Upper lobe of right lung (tissue), 1 donor: ENCODE results near the gene LMBR1. TPM values are rescaled to one million over a fixed set of nuclear protein-coding genes. Genes with fewer than 3 reads are reported as not detected.
A peak's percentile ranks its signal among the peaks of the same experiment; 100 is the strongest.
"Not testable (repeated sequence)": the region's sequence is repeated elsewhere in the genome, so short reads cannot be mapped to it uniquely, and the experiment has no call there.

ENCODE experiments used
- ATAC-seq: fragments of 200-7000 bp; cut with Tn5 transposase; one replicate; pipeline ENCODE4 v1.9.1; 2020; ENCODE audit warnings: mild to moderate bottlenecking, moderate library complexity
- DNase-seq: peaks from one replicate; pipeline ENCODE4 v3.0.0-alpha.2; 2020
- H3K27ac ChIP-seq: fragments of 200-600 bp; one replicate; pipeline ENCODE4 v1.8.0; 2022
- H3K27me3 ChIP-seq: fragments of 200-600 bp; one replicate; pipeline ENCODE4 v1.8.0; 2022; ENCODE audit warnings: mild to moderate bottlenecking
- H3K36me3 ChIP-seq: fragments of 200-600 bp; one replicate; pipeline ENCODE4 v1.8.0; 2022
- H3K4me1 ChIP-seq: fragments of 200-600 bp; one replicate; pipeline ENCODE4 v1.8.0; 2022
- H3K4me3 ChIP-seq: fragments of 200-600 bp; one replicate; pipeline ENCODE4 v1.8.0; 2022; ENCODE audit warnings: mild to moderate bottlenecking
- H3K9me3 ChIP-seq: fragments of 200-600 bp; one replicate; pipeline ENCODE4 v1.8.0; 2022
- intact Hi-C: fragments of 100-400 bp; cut with DNase I; formaldehyde crosslinking; loops from one replicate; pipeline ENCODE4 v1.11.0; 2022
- total RNA-seq: library from RNA; stranded (reverse); fragmentation: NEBNext Ultra II Directional; extraction: Animal tissue kit (Norgen Biotek cat#: 25700); gene quantifications from one replicate; pipeline ENCODE4 v1.2.1, GENCODE V29; 2021
- TF ChIP-seq, protein P1 (sequence below): fragments of 200-600 bp; IDR thresholded peaks from one replicate; pipeline ENCODE4 v1.8.0; 2022; ENCODE audit warnings: antibody characterized with exemption
- donor health status: DM: no; HTN: yes; CAD: no; lungs with severe emphysema.

Gene LMBR1
- total RNA-seq, 1 donor from 2014 or later = 70.5 TPM

DNA sequence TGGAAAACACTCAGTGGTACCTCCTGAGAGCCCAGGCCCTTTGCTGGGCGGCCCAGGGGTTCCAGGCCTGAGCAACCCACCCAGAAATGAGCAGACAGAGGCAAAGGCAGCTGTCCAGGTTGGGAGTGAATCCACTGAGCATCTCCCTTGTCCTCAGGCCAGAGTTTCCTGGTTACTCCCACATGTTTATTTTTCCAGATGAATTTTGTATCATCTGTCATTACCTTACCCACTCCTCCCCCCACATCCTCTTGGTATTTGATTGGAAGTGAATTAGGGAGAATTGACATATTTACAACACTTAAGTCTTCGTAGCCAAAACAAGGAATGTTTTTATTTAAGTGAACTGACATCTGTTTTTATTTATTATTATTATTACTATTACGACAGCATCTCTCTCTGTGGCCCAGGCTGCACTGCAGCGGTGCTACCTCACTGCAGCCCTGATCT is 13.2 kb upstream of the LMBR1 start:
- Histone ChIP-seq H3K27me3 (no peaks in the 10 kb centered on the region), H3K9me3 (no peaks in the 10 kb centered on the region), H3K4me3 (no peak overlapping the region), H3K36me3 (no peaks in the 10 kb centered on the region), H3K4me1 (no peaks in the 10 kb centered on the region), H3K27ac (no peak overlapping the region)
- DNase-seq = no peak
- ATAC-seq = no peak
- intact Hi-C loops = no loop called here
- TF ChIP-seq, protein P1, sequence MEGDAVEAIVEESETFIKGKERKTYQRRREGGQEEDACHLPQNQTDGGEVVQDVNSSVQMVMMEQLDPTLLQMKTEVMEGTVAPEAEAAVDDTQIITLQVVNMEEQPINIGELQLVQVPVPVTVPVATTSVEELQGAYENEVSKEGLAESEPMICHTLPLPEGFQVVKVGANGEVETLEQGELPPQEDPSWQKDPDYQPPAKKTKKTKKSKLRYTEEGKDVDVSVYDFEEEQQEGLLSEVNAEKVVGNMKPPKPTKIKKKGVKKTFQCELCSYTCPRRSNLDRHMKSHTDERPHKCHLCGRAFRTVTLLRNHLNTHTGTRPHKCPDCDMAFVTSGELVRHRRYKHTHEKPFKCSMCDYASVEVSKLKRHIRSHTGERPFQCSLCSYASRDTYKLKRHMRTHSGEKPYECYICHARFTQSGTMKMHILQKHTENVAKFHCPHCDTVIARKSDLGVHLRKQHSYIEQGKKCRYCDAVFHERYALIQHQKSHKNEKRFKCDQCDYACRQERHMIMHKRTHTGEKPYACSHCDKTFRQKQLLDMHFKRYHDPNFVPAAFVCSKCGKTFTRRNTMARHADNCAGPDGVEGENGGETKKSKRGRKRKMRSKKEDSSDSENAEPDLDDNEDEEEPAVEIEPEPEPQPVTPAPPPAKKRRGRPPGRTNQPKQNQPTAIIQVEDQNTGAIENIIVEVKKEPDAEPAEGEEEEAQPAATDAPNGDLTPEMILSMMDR = no peak

DNA sequence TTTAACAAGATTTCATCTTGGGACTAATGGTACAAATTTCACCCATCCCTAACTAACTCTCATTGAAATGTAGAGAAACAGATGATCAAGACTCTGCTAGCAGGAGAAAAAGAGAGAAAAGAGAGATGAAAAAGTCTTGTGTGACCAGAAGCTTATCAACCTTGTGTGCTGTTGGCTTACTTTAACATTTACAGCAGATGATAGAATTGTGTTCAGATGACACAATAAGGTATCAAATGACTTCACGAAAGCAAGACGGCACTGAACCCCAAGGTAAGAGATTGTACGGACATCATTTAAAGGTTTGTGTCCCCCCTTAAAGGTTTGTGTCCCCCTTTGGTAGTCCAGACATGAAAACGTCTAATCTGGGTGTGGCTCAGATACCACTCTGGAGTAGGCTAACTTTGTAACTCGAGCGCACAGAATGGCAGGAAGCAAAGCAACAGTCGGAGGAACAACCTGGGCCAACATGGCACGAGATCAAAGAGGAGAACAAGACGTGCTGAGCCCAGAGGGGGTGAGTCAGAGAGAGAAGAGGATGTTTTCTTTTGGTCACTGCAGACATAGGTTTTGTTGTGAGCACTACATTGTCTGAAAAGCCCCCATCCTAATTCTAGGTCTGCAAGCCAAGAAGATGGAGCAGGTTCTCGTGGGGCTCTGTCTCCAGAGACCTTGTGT is 10.4 kb upstream of the LMBR1 start:
- Histone ChIP-seq H3K4me3 (no peak overlapping the region), H3K36me3 (no peaks in the 10 kb centered on the region), H3K9me3 (no peaks in the 10 kb centered on the region), H3K4me1 (no peaks in the 10 kb centered on the region), H3K27me3 (no peaks in the 10 kb centered on the region), H3K27ac (peak overlapping the region; percentile 37)
- ATAC-seq = peak; percentile 63
- no peak for DNase-seq
- intact Hi-C loops = no loop called here
- TF ChIP-seq, protein P1 = no peak

- H3K9me3 ChIP-seq, ATAC-seq, H3K4me1 ChIP-seq, DNase-seq, intact Hi-C loops, H3K27me3 ChIP-seq, H3K36me3 ChIP-seq, H3K4me3 ChIP-seq, H3K27ac ChIP-seq: not testable (repeated sequence)
Measured at GRCh38 chr7:156900093-156900492, 7.1 kb upstream of the LMBR1 start.

- H3K4me3 ChIP-seq = no peak overlapping the region
- TF ChIP-seq, protein P1 = no peak
- DNase-seq (no peak), ATAC-seq (peak; percentile 52)
- H3K36me3 ChIP-seq = no peaks in the 10 kb centered on the region
- intact Hi-C loops = no loop called here
- H3K27ac ChIP-seq = no peak overlapping the region
- H3K9me3 ChIP-seq = no peaks in the 10 kb centered on the region
- peaks cover 14% of the 10 kb centered on the region for H3K4me1 ChIP-seq
- H3K27me3 ChIP-seq = no peaks in the 10 kb centered on the region
Measured at GRCh38 chr7:156898938-156899337, 6.0 kb upstream of the LMBR1 start.

DNA sequence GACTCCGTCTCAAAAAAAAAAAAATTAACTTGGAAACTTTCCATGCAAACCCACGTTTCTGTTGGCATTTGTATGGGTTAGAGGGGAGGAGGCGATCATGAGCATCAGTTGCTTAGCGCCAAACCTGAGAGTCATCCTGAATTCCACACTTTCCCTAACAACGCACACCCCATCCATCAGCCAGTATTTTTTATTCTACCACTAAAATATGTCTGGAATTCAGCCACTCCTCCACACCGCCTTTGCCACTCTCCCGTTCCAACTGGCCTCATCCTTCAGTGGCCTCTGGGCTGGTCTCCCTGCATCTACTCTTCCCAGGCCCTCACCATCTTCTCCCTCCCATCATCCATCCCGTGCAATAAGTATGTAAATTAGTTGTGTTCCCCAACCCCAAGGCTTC is 4.7 kb upstream of the LMBR1 start:
- Histone ChIP-seq H3K4me1 (peaks cover 19% of the 10 kb centered on the region), H3K27me3 (no peaks in the 10 kb centered on the region), H3K27ac (no peak overlapping the region), H3K36me3 (no peaks in the 10 kb centered on the region), H3K9me3 (no peaks in the 10 kb centered on the region), H3K4me3 (no peak overlapping the region)
- intact Hi-C loops = no loop called here
- TF ChIP-seq, protein P1 = no peak
- ATAC-seq (no peak), DNase-seq (no peak)

GRCh38 chr7:156896388-156897022 is 3.5 kb upstream of the LMBR1 start:
- no peaks in the 10 kb centered on the region for H3K36me3 ChIP-seq
- H3K27ac ChIP-seq = peak overlapping the region; percentile 8

More at GRCh38 chr7:156896388-156897022, 3.5 kb upstream of the LMBR1 start:
- no peaks in the 10 kb centered on the region for H3K9me3 ChIP-seq
- no peak for DNase-seq
- H3K27me3 ChIP-seq = no peaks in the 10 kb centered on the region
- TF ChIP-seq, protein P1 = no peak
- peaks cover 19% of the 10 kb centered on the region for H3K4me1 ChIP-seq
- no peak overlapping the region for H3K4me3 ChIP-seq
- intact Hi-C loops = no loop called here
- ATAC-seq = no peak
